Measurements from ENCODE around the gene NLRC3.

NLRC3 gene

DNA sequence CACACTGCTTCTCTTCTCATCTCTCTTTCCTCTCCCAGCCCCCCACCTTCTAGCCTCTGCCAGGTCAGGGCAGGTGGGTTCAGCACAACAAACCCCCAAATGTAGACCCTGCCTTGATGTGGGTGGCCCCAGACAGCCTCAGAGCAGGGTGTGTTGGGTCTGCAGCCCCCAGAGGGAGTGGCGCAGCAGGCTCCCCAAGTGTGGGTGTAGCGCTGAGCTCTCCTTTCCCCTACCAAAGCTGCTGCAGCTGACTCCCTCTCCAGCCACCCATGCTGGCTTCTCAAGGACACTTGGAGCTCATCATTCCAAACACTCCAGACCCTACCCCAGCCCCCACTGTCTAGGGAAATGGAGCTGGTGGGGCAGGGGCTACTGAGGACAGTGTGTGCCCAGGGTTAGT is 27.3 kb downstream of the NLRC3 start:
- TF ChIP-seq ZNF596 (tag by site-specific recombination; IDR thresholded peaks at IDR 0.05), result no peak
- no peak for TF ChIP-seq ZNF239 (tag by site-specific recombination; IDR thresholded peaks at IDR 0.05)
- TF ChIP-seq ZBTB8A (tag by site-specific recombination; IDR thresholded peaks at IDR 0.05), result no peak
- no peak for TF ChIP-seq GFI1B (tag by site-specific recombination; IDR thresholded peaks at IDR 0.05)
- no peak for TF ChIP-seq ZNF514 (tag by site-specific recombination; IDR thresholded peaks at IDR 0.05)
- TF ChIP-seq HOXA7 (CRISPR knock-in tag; IDR thresholded peaks at IDR 0.05; ENCODE audit: borderline replicate concordance), result no peak
- TF ChIP-seq, protein P1, sequence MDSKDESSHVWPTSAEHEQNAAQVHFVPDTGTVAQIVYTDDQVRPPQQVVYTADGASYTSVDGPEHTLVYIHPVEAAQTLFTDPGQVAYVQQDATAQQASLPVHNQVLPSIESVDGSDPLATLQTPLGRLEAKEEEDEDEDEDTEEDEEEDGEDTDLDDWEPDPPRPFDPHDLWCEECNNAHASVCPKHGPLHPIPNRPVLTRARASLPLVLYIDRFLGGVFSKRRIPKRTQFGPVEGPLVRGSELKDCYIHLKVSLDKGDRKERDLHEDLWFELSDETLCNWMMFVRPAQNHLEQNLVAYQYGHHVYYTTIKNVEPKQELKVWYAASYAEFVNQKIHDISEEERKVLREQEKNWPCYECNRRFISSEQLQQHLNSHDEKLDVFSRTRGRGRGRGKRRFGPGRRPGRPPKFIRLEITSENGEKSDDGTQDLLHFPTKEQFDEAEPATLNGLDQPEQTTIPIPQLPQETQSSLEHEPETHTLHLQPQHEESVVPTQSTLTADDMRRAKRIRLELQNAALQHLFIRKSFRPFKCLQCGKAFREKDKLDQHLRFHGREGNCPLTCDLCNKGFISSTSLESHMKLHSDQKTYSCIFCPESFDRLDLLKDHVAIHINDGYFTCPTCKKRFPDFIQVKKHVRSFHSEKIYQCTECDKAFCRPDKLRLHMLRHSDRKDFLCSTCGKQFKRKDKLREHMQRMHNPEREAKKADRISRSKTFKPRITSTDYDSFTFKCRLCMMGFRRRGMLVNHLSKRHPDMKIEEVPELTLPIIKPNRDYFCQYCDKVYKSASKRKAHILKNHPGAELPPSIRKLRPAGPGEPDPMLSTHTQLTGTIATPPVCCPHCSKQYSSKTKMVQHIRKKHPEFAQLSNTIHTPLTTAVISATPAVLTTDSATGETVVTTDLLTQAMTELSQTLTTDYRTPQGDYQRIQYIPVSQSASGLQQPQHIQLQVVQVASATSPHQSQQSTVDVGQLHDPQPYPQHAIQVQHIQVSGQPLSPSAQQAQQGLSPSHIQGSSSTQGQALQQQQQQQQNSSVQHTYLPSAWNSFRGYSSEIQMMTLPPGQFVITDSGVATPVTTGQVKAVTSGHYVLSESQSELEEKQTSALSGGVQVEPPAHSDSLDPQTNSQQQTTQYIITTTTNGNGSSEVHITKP (tag by site-specific recombination; IDR thresholded peaks at IDR 0.05), result no peak
- TF ChIP-seq, protein P2, sequence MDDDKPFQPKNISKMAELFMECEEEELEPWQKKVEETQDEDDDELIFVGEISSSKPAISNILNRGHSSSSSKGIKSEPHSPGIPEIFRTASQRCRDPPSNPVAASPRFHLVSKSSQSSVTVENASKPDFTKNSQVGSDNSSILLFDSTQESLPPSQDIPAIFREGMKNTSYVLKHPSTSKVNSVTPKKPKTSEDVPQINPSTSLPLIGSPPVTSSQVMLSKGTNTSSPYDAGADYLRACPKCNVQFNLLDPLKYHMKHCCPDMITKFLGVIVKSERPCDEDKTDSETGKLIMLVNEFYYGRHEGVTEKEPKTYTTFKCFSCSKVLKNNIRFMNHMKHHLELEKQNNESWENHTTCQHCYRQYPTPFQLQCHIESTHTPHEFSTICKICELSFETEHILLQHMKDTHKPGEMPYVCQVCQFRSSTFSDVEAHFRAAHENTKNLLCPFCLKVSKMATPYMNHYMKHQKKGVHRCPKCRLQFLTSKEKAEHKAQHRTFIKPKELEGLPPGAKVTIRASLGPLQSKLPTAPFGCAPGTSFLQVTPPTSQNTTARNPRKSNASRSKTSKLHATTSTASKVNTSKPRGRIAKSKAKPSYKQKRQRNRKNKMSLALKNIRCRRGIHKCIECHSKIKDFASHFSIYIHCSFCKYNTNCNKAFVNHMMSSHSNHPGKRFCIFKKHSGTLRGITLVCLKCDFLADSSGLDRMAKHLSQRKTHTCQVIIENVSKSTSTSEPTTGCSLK (tag by site-specific recombination; IDR thresholded peaks at IDR 0.05), result no peak
- TF ChIP-seq, protein P3, sequence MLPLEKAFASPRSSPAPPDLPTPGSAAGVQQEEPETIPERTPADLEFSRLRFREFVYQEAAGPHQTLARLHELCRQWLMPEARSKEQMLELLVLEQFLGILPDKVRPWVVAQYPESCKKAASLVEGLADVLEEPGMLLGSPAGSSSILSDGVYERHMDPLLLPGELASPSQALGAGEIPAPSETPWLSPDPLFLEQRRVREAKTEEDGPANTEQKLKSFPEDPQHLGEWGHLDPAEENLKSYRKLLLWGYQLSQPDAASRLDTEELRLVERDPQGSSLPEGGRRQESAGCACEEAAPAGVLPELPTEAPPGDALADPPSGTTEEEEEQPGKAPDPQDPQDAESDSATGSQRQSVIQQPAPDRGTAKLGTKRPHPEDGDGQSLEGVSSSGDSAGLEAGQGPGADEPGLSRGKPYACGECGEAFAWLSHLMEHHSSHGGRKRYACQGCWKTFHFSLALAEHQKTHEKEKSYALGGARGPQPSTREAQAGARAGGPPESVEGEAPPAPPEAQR (tag by site-specific recombination; IDR thresholded peaks at IDR 0.05), result no peak
- TF ChIP-seq, protein P4, sequence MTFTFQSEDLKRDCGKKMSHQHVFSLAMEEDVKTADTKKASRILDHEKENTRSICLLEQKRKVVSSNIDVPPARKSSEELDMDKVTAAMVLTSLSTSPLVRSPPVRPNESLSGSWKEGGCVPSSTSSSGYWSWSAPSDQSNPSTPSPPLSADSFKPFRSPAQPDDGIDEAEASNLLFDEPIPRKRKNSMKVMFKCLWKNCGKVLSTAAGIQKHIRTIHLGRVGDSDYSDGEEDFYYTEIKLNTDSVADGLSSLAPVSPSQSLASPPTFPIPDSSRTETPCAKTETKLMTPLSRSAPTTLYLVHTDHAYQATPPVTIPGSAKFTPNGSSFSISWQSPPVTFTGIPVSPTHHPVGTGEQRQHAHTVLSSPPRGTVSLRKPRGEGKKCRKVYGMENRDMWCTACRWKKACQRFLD (tag by site-specific recombination; IDR thresholded peaks at IDR 0.05), result no peak
- no peak for TF ChIP-seq ZFHX2 (tag by site-specific recombination; conservative IDR thresholded peaks at IDR 0.05)
- TF ChIP-seq ZNF23 (tag by site-specific recombination; IDR thresholded peaks at IDR 0.05; ENCODE audit: borderline replicate concordance), result no peak
- TF ChIP-seq ZNF600 (tag by site-specific recombination; IDR thresholded peaks at IDR 0.05), result no peak
- TF ChIP-seq ZNF623 (tag by site-specific recombination; IDR thresholded peaks at IDR 0.05), result no peak
- no peak for TF ChIP-seq GLIS1 (tag by site-specific recombination; IDR thresholded peaks at IDR 0.05)
- TF ChIP-seq, protein P5, sequence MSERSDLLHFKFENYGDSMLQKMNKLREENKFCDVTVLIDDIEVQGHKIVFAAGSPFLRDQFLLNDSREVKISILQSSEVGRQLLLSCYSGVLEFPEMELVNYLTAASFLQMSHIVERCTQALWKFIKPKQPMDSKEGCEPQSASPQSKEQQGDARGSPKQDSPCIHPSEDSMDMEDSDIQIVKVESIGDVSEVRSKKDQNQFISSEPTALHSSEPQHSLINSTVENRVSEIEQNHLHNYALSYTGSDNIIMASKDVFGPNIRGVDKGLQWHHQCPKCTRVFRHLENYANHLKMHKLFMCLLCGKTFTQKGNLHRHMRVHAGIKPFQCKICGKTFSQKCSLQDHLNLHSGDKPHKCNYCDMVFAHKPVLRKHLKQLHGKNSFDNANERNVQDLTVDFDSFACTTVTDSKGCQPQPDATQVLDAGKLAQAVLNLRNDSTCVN (tag by site-specific recombination; optimal IDR thresholded peaks at IDR 0.05), result no peak
- TF ChIP-seq SP3 (tag by site-specific recombination; IDR thresholded peaks at IDR 0.05), result no peak
- CTCF ChIA-PET, result interaction anchor here (0.8 kb wide), 1 partner anchor 105 kb away, joined by 3 read pairs; no protein-coding TSS in a partner anchor
- no peaks in the 10 kb centered on the region for H3K9me3 ChIP-seq (ENCODE audit: control insufficient read depth, insufficient read depth, low read depth, low read length)
- no peak overlapping the region for H3K4me3 ChIP-seq (ENCODE audit: low read depth, low read length)
- H3K36me3 ChIP-seq (ENCODE audit: control insufficient read depth in 2 of 2, insufficient read depth in 1 of 2, low read length in 2 of 2), result no peaks in the 10 kb centered on the region
- no peak overlapping the region for H3K27ac ChIP-seq (ENCODE audit: extremely low read depth, low read depth, low read length)
- POLR2A ChIA-PET, result no interaction called here
- H3K4me1 ChIP-seq (ENCODE audit: control insufficient read depth, insufficient read depth, low read length), result no peaks in the 10 kb centered on the region
